ENCODE results near the gene CPED1.

DNA sequence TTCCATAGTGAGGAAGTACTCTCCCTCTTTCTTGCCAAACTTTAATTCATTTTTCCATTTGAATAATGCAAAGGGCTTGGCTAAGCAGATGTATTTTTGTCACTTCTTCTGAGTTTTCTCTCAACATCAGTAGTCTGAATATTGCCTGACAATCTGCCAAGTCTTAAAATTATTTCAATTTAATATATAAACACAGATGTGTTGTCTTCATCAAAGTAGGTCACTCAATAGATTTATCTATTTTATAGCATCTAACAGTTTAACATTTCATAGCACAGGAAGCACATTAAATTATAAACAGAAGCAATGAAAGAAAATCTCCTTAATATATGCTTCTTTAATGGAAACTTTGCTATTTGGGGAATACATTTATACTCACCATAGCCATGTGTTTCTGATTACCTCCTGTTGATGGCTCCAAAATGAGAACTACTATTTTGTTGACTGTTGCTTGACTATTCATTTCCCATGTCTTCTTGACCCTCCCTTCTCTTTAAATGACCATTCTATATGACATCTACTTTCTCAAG lies 4.5 kb downstream of the CPED1 start:
- TF ChIP-seq, protein P1, sequence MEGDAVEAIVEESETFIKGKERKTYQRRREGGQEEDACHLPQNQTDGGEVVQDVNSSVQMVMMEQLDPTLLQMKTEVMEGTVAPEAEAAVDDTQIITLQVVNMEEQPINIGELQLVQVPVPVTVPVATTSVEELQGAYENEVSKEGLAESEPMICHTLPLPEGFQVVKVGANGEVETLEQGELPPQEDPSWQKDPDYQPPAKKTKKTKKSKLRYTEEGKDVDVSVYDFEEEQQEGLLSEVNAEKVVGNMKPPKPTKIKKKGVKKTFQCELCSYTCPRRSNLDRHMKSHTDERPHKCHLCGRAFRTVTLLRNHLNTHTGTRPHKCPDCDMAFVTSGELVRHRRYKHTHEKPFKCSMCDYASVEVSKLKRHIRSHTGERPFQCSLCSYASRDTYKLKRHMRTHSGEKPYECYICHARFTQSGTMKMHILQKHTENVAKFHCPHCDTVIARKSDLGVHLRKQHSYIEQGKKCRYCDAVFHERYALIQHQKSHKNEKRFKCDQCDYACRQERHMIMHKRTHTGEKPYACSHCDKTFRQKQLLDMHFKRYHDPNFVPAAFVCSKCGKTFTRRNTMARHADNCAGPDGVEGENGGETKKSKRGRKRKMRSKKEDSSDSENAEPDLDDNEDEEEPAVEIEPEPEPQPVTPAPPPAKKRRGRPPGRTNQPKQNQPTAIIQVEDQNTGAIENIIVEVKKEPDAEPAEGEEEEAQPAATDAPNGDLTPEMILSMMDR (IDR thresholded peaks at IDR 0.05) = no peak
- TF ChIP-seq POLR2A (IDR thresholded peaks at IDR 0.05) = no peak

Data from testis (tissue), 2 donors.